Lung microvascular endothelial cell (primary cell): ENCODE data around the gene CLDN19. TPM values are rescaled to one million over a fixed set of nuclear protein-coding genes. Genes with fewer than 3 reads are reported as not detected.
"Not testable (repeated sequence)": the region's sequence is repeated elsewhere in the genome, so short reads cannot be mapped to it uniquely, and the experiment has no call there.

Source experiments
- DNase-seq, 2 donors: peaks; one replicate each; pipeline versions ENCODE4 v3.0.0 to v3.0.0-alpha.2; 2010; ENCODE audit warnings: low read depth in 2 of 2
- total RNA-seq: library from RNA; depleted of rRNA; stranded (reverse); fragments of >200 nt; gene quantifications from 2 replicates; pipeline ENCODE4 v1.2.1, GENCODE V29; 2014

The CLDN19 gene
- total RNA-seq, 1 donor from 2014 or later: not detected

GRCh38 chr1:42761567-42761966 is 21.5 kb upstream of the CLDN19 start:
- DNase-seq: no peak

- no peak for DNase-seq
These were observed 19.1 kb upstream of the CLDN19 start for GRCh38 chr1:42759114-42759513.

- no peak for DNase-seq
These were observed 18.6 kb upstream of the CLDN19 start for GRCh38 chr1:42758641-42759040.

GRCh38 chr1:42757892-42758275 is 17.8 kb upstream of the CLDN19 start:
- no peak for DNase-seq

- DNase-seq: peak; percentile 75
These were observed 17.2 kb upstream of the CLDN19 start for GRCh38 chr1:42756956-42757891.

- peak in 1 of 2 donors; percentile 39 for DNase-seq
These were observed 13.0 kb upstream of the CLDN19 start for GRCh38 chr1:42753070-42753469.

GRCh38 chr1:42752284-42752683 is 12.2 kb upstream of the CLDN19 start:
- DNase-seq: no peak

- not testable (repeated sequence) for DNase-seq
These were observed 11.6 kb upstream of the CLDN19 start for GRCh38 chr1:42751511-42752070.

GRCh38 chr1:42750041-42750440 is 10.0 kb upstream of the CLDN19 start:
- DNase-seq: no peak

GRCh38 chr1:42748461-42749410 is 8.7 kb upstream of the CLDN19 start:
- no peak for DNase-seq

- no peak for DNase-seq
These were observed 8.0 kb upstream of the CLDN19 start for GRCh38 chr1:42748021-42748420.

- DNase-seq: peak; percentile 35 to 59
These were observed 7.1 kb upstream of the CLDN19 start for GRCh38 chr1:42747125-42747524.

GRCh38 chr1:42746436-42747105 is 6.5 kb upstream of the CLDN19 start:
- no peak for DNase-seq

GRCh38 chr1:42745851-42746250 is 5.8 kb upstream of the CLDN19 start:
- DNase-seq: peak in 1 of 2 donors; percentile 63

- no peak for DNase-seq
These were observed 4.0 kb upstream of the CLDN19 start for GRCh38 chr1:42744148-42744413.

- DNase-seq: no peak
These were observed 3.5 kb upstream of the CLDN19 start for GRCh38 chr1:42743317-42744147.

- no peak for DNase-seq
These were observed 2.7 kb upstream of the CLDN19 start for GRCh38 chr1:42742617-42743316.

GRCh38 chr1:42742141-42742540 is 2.1 kb upstream of the CLDN19 start:
- no peak for DNase-seq

GRCh38 chr1:42741706-42742105 is 1.7 kb upstream of the CLDN19 start:
- no peak for DNase-seq
